Activated T-helper 17 cell treated with anti-CD3 and anti-CD28 coated beads, Interleukin-2, amount 50 U/mL, for 72 hours (primary cell): ENCODE data around the gene R3HDM1. TPM values are rescaled to one million over a fixed set of nuclear protein-coding genes. Genes with fewer than 3 reads are reported as not detected.
A peak's percentile ranks its signal among the peaks of the same experiment; 100 is the strongest.
"Not testable (repeated sequence)": the region's sequence is repeated elsewhere in the genome, so short reads cannot be mapped to it uniquely, and the experiment has no call there.

Experiments
- ATAC-seq: fragments of 150-1000 bp; cut with Tn5 transposase; replicated peaks from 2 replicates; pipeline ENCODE4 v1.10.0; 2021; ENCODE audit warnings: mild to moderate bottlenecking, moderate library complexity
- H3K27ac Mint-ChIP-seq: one replicate; pipeline ENCODE4 v1.8.0; 2022; ENCODE audit warnings: mixed read lengths
- H3K27me3 Mint-ChIP-seq: one replicate; pipeline ENCODE4 v1.8.0; 2022; ENCODE audit warnings: mixed read lengths
- H3K36me3 Mint-ChIP-seq: one replicate; pipeline ENCODE4 v1.8.0; 2022; ENCODE audit warnings: low read depth, mild to moderate bottlenecking, mixed read lengths
- H3K4me1 Mint-ChIP-seq: one replicate; pipeline ENCODE4 v1.8.0; 2022; ENCODE audit warnings: mixed read lengths
- H3K4me3 Mint-ChIP-seq: one replicate; pipeline ENCODE4 v1.8.0; 2022; ENCODE audit warnings: mild to moderate bottlenecking, mixed read lengths
- H3K9me3 Mint-ChIP-seq: one replicate; pipeline ENCODE4 v1.8.0; 2022; ENCODE audit warnings: mixed read lengths
- total RNA-seq, 2 donors: library from RNA; stranded (reverse); gene quantifications; one replicate each; pipeline ENCODE4 v1.2.3, GENCODE V29; 2022

Gene R3HDM1
- total RNA-seq, 2 donors from 2014 or later, result 30.3 to 51.5 TPM

DNA sequence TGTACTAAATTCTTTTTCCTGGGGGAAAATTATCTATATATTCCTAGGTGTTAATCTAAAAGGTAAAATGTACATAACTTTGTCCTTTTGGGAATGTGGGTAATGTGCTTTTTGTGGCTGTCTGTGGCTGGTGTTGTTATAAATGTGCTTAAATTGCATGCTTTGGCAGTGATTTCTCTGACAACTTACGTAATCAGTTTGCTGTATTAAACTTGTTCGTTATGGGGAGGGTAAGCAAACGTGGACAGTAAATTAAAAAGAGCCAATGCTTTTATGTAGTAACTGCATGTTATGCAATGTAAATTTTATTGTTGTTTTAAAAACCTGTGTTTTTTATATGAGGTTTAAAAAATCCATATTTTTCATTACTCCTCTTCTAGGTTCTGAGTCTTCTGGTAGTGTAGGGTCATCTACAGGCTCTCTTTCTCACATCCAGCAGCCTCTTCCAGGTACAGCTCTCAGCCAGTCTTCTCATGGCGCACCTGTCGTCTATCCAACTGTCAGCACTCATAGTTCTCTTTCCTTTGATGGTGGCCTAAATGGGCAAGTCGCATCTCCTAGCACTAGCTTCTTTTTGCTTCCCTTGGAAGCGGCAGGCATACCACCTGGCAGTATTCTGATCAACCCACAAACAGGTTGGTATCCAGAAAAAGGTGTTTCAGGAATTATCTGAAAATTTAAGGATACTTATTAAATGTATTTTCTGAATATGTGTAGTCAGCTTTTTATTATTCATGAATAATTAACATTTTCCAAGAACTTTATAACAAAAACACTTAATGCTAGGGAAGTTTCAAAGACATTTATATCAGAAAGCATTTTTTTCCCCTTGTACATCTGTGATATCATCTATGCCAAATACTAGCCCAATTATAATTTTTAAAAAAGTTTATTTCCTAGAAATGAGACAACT lies 110.1 kb downstream of the R3HDM1 start:
- no peak overlapping the region for H3K4me3 Mint-ChIP-seq
- no peaks in the 10 kb centered on the region for H3K27me3 Mint-ChIP-seq
- H3K9me3 Mint-ChIP-seq, result no peaks in the 10 kb centered on the region
- H3K36me3 Mint-ChIP-seq, result peaks cover 77% of the 10 kb centered on the region
- H3K4me1 Mint-ChIP-seq, result no peaks in the 10 kb centered on the region
- no peak overlapping the region for H3K27ac Mint-ChIP-seq
- no peak for ATAC-seq

GRCh38 chr2:135647836-135648579 lies 116.7 kb downstream of the R3HDM1 start:
- Mint-ChIP-seq H3K4me1 (no peaks in the 10 kb centered on the region), H3K4me3 (no peak overlapping the region), H3K9me3 (no peaks in the 10 kb centered on the region), H3K27me3 (no peaks in the 10 kb centered on the region), H3K36me3 (peaks cover 72% of the 10 kb centered on the region), H3K27ac (no peak overlapping the region)
- no peak for ATAC-seq

- no peak for ATAC-seq
- H3K9me3 Mint-ChIP-seq, result no peaks in the 10 kb centered on the region
- H3K4me1 Mint-ChIP-seq, result no peaks in the 10 kb centered on the region
- H3K36me3 Mint-ChIP-seq, result peaks cover 86% of the 10 kb centered on the region
- no peaks in the 10 kb centered on the region for H3K27me3 Mint-ChIP-seq
- peak overlapping the region; percentile 6 for H3K27ac Mint-ChIP-seq
- H3K4me3 Mint-ChIP-seq, result no peak overlapping the region
Measured at GRCh38 chr2:135650721-135651120, 119.4 kb downstream of the R3HDM1 start.

DNA sequence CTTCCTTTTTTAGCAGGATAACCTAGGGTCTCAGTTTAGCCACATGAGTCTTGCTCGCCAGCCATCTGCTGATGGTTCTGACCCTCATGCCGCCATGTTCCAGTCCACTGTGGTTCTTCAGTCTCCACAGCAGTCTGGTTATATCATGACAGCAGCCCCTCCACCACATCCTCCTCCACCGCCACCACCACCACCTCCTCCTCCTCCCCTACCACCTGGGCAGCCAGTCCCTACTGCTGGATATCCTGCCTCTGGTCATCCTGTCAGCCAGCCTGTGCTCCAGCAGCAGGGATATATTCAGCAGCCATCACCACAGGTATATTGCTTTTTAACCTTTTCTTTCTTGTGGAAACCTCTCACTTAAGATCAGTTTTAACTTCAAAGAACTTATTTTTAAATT lies 120.4 kb downstream of the R3HDM1 start:
- H3K27me3 Mint-ChIP-seq, result no peaks in the 10 kb centered on the region
- H3K27ac Mint-ChIP-seq, result no peak overlapping the region
- H3K4me3 Mint-ChIP-seq, result no peak overlapping the region
- H3K4me1 Mint-ChIP-seq, result no peaks in the 10 kb centered on the region
- no peak for ATAC-seq
- H3K9me3 Mint-ChIP-seq, result no peaks in the 10 kb centered on the region
- H3K36me3 Mint-ChIP-seq, result peaks cover 94% of the 10 kb centered on the region

DNA sequence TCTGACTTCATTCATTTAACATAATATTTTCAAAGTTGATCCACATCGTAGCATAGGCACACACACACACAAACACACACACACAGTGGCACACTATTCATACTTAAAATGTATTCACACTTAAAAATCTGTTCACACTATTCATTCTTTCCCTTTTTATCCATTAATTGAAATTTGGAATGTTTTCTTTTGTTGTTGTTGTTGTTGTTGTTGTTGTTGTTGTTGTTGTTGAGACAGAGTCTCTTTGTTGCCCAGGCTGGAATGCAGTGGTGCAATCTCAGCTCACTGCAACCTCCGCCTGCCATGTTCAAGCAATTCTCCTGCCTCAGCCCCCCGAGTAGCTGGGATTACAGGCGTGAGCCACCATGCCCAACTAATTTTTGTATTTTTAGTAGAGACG lies 123.0 kb downstream of the R3HDM1 start:
- peaks cover 88% of the 10 kb centered on the region for H3K36me3 Mint-ChIP-seq
- H3K4me1 Mint-ChIP-seq, H3K27ac Mint-ChIP-seq, H3K27me3 Mint-ChIP-seq, H3K9me3 Mint-ChIP-seq, H3K4me3 Mint-ChIP-seq, ATAC-seq: not testable (repeated sequence)

DNA sequence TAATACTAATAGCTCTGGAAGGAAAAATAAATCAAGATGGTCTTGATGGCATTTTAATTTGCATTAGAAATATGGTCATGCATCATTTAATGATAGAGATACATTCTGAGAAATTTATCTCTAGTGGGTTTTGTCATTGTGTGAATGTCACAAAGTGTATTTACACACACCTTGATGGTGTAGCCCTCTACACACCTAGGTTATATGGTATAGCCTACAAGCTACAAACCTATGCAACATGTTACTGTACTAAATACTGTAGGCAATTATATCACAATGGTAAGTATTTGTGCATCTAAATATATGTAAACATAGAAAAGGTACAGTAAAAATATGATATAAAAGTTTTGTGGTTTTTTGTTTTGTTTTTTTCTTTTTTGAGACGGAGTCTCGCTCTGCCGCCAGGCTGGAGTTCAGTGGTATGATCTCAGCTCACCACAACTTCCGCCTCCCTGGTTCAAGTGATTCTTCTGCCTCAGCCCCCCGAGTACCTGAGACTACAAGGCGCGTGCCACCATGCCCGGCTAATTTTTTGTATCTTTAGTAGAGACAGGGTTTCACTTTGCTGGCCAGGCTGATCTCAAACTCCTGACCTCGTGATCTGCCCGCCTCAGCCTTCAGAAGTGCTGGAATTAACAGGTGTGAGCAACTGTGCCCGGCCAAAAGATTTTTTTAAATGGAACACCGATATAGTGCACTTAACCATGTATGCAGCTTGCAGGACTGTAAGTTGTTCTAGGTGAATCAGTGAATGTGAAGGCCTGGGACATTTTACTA lies 126.7 kb downstream of the R3HDM1 start:
- no peaks in the 10 kb centered on the region for H3K9me3 Mint-ChIP-seq
- peak overlapping the region; percentile 57 for H3K4me3 Mint-ChIP-seq
- no peaks in the 10 kb centered on the region for H3K27me3 Mint-ChIP-seq
- peaks cover 83% of the 10 kb centered on the region for H3K36me3 Mint-ChIP-seq
- peaks cover 7% of the 10 kb centered on the region for H3K4me1 Mint-ChIP-seq
- peak overlapping the region; percentile 63 for H3K27ac Mint-ChIP-seq
- ATAC-seq, result peak; percentile 45

GRCh38 chr2:135662088-135662487 lies 130.8 kb downstream of the R3HDM1 start:
- Mint-ChIP-seq H3K4me3 (no peak overlapping the region), H3K9me3 (no peaks in the 10 kb centered on the region), H3K27me3 (no peaks in the 10 kb centered on the region), H3K4me1 (peaks cover 13% of the 10 kb centered on the region), H3K27ac (peak overlapping the region; percentile 79), H3K36me3 (peaks cover 77% of the 10 kb centered on the region)
- ATAC-seq, result peak; percentile 82

DNA sequence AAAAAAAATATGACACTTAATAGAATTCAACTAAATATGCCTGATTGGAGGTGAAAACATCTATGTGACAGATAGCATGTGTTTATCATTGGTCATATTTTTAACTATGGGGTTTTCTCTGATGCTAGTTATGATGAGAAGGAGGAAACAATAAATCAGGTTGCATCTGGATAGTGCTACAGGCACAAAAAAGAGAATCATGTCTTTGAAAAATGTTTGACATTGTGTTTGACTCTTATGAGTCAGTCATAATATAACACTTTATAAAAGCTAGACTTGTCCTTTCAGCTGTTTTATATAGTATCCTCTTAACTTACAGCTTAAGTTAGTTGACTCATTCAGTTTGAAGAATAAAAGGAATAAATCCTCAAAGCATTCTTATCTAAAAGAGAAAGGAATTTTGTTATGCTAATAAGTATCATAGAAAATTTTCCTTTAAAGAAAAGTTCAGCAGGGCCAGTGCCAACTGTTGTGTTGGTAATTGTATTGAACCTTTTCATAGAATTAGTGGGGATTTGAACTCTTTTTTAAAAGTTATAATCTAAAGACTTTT lies 131.9 kb downstream of the R3HDM1 start:
- ATAC-seq, result no peak
- no peaks in the 10 kb centered on the region for H3K9me3 Mint-ChIP-seq
- H3K36me3 Mint-ChIP-seq, result peaks cover 75% of the 10 kb centered on the region
- H3K27ac Mint-ChIP-seq, result no peak overlapping the region
- no peak overlapping the region for H3K4me3 Mint-ChIP-seq
- H3K4me1 Mint-ChIP-seq, result peaks cover 13% of the 10 kb centered on the region
- no peaks in the 10 kb centered on the region for H3K27me3 Mint-ChIP-seq

- peak; percentile 81 for ATAC-seq
- Mint-ChIP-seq H3K36me3 (peaks cover 72% of the 10 kb centered on the region), H3K9me3 (no peaks in the 10 kb centered on the region), H3K4me3 (no peak overlapping the region), H3K27ac (peak overlapping the region; percentile 78), H3K27me3 (no peaks in the 10 kb centered on the region), H3K4me1 (peaks cover 13% of the 10 kb centered on the region)
Measured at GRCh38 chr2:135664623-135665068, 133.4 kb downstream of the R3HDM1 start.

- no peaks in the 10 kb centered on the region for H3K9me3 Mint-ChIP-seq
- H3K27ac Mint-ChIP-seq, result no peak overlapping the region
- no peaks in the 10 kb centered on the region for H3K27me3 Mint-ChIP-seq
- H3K4me1 Mint-ChIP-seq, result peaks cover 10% of the 10 kb centered on the region
- ATAC-seq, result no peak
- peaks cover 59% of the 10 kb centered on the region for H3K36me3 Mint-ChIP-seq
- no peak overlapping the region for H3K4me3 Mint-ChIP-seq
Measured at GRCh38 chr2:135667045-135667444, 135.8 kb downstream of the R3HDM1 start.

DNA sequence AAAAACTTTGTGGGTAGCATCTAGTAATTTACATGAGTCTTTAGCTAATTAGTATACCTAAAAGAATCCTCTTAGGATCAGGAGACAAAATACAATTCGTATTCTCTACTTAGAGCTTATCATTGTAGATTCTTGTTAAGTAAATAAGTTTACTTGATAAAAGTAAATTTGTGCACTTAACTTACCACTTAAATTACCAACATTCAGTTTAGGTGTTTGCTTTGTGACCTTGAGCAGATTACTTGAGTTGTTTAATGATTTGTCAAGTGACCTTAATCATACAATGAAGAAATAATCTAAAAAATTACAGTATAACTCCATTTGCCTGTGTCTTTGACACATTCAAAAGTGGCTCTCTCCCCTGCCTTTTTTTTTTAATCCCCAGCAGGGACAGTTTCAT lies 143.2 kb downstream of the R3HDM1 start:
- H3K4me1 Mint-ChIP-seq, result no peaks in the 10 kb centered on the region
- ATAC-seq, result no peak
- no peak overlapping the region for H3K27ac Mint-ChIP-seq
- no peak overlapping the region for H3K4me3 Mint-ChIP-seq
- no peaks in the 10 kb centered on the region for H3K27me3 Mint-ChIP-seq
- peaks cover 51% of the 10 kb centered on the region for H3K36me3 Mint-ChIP-seq
- H3K9me3 Mint-ChIP-seq, result no peaks in the 10 kb centered on the region

DNA sequence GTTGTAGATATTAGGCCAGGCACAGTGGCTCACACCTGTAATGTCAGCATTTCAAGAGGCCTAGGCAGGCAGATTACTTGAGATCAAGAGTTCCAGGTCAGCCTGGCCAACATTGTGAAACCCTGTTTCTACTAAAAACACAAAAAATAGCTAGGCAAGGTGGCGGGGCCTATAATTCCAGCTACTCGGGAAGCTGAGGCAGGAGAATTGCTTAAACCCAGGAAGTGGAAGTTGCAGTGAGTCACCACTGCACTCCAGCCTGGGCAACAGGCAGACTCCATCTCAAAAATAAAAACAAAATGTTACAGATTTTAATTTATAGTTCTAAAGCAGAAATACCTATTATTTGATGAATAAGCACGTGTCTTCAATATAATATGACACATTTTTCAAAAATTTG lies 144.7 kb downstream of the R3HDM1 start:
- no peak overlapping the region for H3K4me3 Mint-ChIP-seq
- H3K9me3 Mint-ChIP-seq, result no peaks in the 10 kb centered on the region
- no peak overlapping the region for H3K27ac Mint-ChIP-seq
- H3K36me3 Mint-ChIP-seq, result peaks cover 66% of the 10 kb centered on the region
- no peaks in the 10 kb centered on the region for H3K4me1 Mint-ChIP-seq
- H3K27me3 Mint-ChIP-seq, result no peaks in the 10 kb centered on the region
- ATAC-seq, result no peak

- H3K4me1 Mint-ChIP-seq, result no peaks in the 10 kb centered on the region
- H3K27me3 Mint-ChIP-seq, result no peaks in the 10 kb centered on the region
- H3K36me3 Mint-ChIP-seq, result peaks cover 77% of the 10 kb centered on the region
- H3K4me3 Mint-ChIP-seq, result no peak overlapping the region
- ATAC-seq, result no peak
- no peak overlapping the region for H3K27ac Mint-ChIP-seq
- H3K9me3 Mint-ChIP-seq, result no peaks in the 10 kb centered on the region
Measured at GRCh38 chr2:135679125-135679524, 147.8 kb downstream of the R3HDM1 start.

- no peak for ATAC-seq
- Mint-ChIP-seq H3K27ac (no peak overlapping the region), H3K36me3 (peaks cover 64% of the 10 kb centered on the region)
Measured at GRCh38 chr2:135685361-135685760, 154.1 kb downstream of the R3HDM1 start.

More at GRCh38 chr2:135685361-135685760, 154.1 kb downstream of the R3HDM1 start:
- H3K9me3 Mint-ChIP-seq, result no peaks in the 10 kb centered on the region
- H3K27me3 Mint-ChIP-seq, result no peaks in the 10 kb centered on the region
- no peak overlapping the region for H3K4me3 Mint-ChIP-seq
- H3K4me1 Mint-ChIP-seq, result peaks cover 11% of the 10 kb centered on the region
